ENCODE results near the gene C2orf80.

- TF ChIP-seq ARNT (IDR thresholded peaks at IDR 0.05) (no peak), SUZ12 (IDR thresholded peaks at IDR 0.05) (no peak), FOXK2 (IDR thresholded peaks at IDR 0.05) (no peak), L3MBTL2 (conservative IDR thresholded peaks at IDR 0.05) (no peak), NFRKB (IDR thresholded peaks at IDR 0.05) (no peak)
Observed at GRCh38 chr2:208172125-208172524, 17.7 kb downstream of the C2orf80 start.

Data from HEK293T (cell line).